ENCODE measurements around the gene SAA4.

GRCh38 chr11:18245396-18245795 is 8.8 kb upstream of the SAA4 start:
- no peak for TF ChIP-seq ARNTL (CRISPR knock-in tag; IDR thresholded peaks at IDR 0.05; ENCODE audit: borderline replicate concordance, low read depth)
- no peak for TF ChIP-seq BACH2 (CRISPR knock-in tag; IDR thresholded peaks at IDR 0.05; ENCODE audit: borderline replicate concordance)
- TF ChIP-seq PPARA (CRISPR knock-in tag; IDR thresholded peaks at IDR 0.05; ENCODE audit: borderline replicate concordance), result no peak
- TF ChIP-seq PATZ1 (CRISPR knock-in tag; IDR thresholded peaks at IDR 0.05; ENCODE audit: borderline replicate concordance), result no peak
- TF ChIP-seq ZNF8 (CRISPR knock-in tag; IDR thresholded peaks at IDR 0.05), result no peak
- TF ChIP-seq ISL1 (CRISPR knock-in tag; IDR thresholded peaks at IDR 0.05), result no peak
- TF ChIP-seq RARB (CRISPR knock-in tag; IDR thresholded peaks at IDR 0.05), result no peak
- TF ChIP-seq ZC3H10 (CRISPR knock-in tag; IDR thresholded peaks at IDR 0.05), result no peak
- no peak for TF ChIP-seq TSHZ2 (CRISPR knock-in tag; IDR thresholded peaks at IDR 0.05)
- no peak for TF ChIP-seq ZFP30 (CRISPR knock-in tag; IDR thresholded peaks at IDR 0.05)
- no peak for TF ChIP-seq ZFP3 (CRISPR knock-in tag; IDR thresholded peaks at IDR 0.05)
- TF ChIP-seq CSDC2 (CRISPR knock-in tag; IDR thresholded peaks at IDR 0.05), result no peak
- TF ChIP-seq TCF4 (CRISPR knock-in tag; IDR thresholded peaks at IDR 0.05; ENCODE audit: borderline replicate concordance), result no peak
